Measurements from ENCODE around the gene ODAD3. TPM values are rescaled to one million over a fixed set of nuclear protein-coding genes. Genes with fewer than 3 reads are reported as not detected.

Gene ODAD3
- total RNA-seq, 1 donor from 2014 or later: 0.40 TPM

DNA sequence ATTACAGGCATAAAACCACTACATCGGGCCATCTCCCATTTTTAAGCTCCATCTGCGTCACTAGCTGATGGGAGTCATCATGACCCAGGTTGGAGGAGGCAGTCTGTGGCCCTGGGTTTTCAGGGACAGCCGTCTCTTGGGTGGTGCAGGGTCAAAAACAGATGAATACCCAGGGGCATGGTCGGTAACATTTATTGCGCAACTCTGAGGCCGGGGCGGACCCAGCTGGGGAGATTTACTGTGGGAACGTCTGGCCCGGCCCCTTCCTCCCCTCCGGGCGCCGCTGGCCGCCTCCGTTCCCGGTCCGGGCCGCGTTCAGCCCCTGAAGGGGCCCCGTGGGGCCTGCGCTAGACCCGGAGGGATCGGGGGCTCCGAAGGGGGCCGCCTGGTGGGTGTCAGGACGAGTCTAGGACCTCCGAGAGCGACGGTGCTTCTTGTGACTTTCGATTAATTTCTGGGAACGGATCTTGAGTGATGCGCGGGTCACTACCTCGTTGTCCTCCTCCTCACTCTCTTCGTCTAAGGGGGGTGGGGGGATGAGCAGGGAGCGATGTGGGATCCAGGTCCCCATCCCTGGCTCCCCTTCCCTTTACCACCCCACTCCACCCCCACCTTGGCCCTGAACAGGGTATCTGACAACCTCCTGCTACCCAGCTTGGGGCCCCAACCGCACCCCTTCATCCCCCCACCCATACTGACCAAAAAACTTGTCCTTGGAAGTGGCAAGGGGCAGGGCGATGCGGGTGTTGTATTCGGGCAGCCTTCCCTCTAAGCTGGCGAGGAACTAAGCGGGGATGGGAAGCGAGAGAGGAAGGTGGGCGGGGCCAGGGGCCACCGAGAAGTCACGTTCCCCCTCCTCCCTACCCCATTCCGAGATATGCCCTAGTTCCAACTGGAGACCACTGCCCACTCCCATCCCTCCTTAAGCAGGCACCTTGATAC is 14.2 kb downstream of the ODAD3 start:
- DNase-seq (ENCODE audit: low read depth): no peak
- TF ChIP-seq, protein P1, sequence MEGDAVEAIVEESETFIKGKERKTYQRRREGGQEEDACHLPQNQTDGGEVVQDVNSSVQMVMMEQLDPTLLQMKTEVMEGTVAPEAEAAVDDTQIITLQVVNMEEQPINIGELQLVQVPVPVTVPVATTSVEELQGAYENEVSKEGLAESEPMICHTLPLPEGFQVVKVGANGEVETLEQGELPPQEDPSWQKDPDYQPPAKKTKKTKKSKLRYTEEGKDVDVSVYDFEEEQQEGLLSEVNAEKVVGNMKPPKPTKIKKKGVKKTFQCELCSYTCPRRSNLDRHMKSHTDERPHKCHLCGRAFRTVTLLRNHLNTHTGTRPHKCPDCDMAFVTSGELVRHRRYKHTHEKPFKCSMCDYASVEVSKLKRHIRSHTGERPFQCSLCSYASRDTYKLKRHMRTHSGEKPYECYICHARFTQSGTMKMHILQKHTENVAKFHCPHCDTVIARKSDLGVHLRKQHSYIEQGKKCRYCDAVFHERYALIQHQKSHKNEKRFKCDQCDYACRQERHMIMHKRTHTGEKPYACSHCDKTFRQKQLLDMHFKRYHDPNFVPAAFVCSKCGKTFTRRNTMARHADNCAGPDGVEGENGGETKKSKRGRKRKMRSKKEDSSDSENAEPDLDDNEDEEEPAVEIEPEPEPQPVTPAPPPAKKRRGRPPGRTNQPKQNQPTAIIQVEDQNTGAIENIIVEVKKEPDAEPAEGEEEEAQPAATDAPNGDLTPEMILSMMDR (conservative IDR thresholded peaks at IDR 0.05; ENCODE audit: low read depth, low read length): no peak
- H3K4me3 ChIP-seq (ENCODE audit: low read depth, low read length): peak overlapping the region; percentile 37

DNA sequence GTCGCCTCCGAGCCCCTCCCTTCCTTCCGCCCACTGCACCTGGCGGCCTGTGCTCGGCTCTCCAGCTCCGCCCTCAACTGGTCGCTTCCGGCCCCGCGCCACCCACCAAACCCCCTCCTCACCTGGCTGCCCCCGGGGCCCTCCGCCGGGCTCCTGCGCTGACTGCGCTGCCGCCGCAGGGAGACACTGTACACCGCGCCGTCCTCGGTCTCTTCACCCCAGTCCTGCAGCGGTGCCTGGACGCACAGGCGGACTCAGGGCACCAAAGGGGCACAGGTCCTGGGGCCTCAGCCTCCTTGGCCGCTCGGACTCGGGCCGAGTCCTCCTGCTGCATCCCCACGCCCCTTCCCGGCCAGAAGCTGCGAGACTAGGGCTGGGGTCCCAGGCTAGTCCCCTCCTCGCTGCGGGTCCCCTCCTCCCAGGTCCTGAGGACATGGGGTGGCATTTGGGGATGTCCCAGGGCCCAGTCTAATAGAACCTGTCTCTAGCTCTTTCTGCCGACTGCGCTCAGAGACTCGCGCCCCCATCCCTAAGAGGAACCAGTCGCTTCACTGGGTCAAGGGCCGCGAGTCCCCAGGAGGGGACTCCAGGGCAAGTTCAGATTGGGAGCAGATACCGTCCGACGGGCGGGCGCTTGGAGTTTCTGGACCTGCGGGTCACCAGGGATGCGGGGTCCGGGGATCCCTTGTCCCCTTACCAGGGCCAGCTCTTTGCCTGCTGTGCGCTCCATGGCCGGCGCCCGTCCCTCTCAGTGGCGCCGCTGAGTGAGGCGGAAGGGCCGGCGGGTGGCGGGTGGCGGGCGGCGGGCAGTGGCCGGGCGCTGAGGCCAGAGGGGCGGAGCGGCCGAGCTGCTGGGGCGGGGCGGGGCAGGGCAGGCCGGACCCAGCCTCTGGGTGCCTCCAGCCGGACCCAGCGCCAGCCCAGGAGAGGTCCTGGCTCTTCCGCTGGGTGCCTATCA is 16.1 kb downstream of the ODAD3 start, which contains the start of gene RGL3:
TSS of gene RGL3 (minus strand) at position 766 of the 958 bp plus-strand sequence. CDS start at position 730, 36 bp downstream.
- no peak for DNase-seq (ENCODE audit: low read depth)
- H3K4me3 ChIP-seq (ENCODE audit: low read depth, low read length): peak within 1 kb of the TSS; percentile 70
- TF ChIP-seq, protein P1 (conservative IDR thresholded peaks at IDR 0.05; ENCODE audit: low read depth, low read length): no peak

DNA sequence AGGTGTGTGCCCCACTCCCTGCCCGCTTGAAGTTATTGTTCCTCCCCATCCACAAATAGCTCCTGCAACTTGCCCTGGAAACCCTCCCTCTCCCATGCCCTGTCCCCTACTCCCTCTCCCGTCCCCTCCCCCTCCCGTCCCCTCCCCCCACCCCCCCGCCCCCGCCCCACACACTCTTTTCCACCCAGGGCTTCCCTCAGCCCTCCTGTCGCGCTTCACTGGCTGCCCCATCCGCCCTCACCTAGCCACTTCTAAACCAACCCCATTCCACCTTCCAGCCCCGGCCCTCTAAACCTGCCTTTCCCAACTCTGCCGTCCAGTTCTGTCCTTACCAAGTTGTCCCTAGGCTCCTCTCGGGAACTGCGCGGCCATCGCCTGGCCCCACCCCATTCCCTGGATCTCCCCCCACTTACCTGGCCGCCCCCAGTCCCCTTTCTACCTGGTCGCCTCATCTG is 16.8 kb downstream of the ODAD3 start:
- H3K4me3 ChIP-seq (ENCODE audit: low read depth, low read length): peak overlapping the region; percentile 70
- TF ChIP-seq, protein P1 (conservative IDR thresholded peaks at IDR 0.05; ENCODE audit: low read depth, low read length): no peak
- no peak for DNase-seq (ENCODE audit: low read depth)

DNA sequence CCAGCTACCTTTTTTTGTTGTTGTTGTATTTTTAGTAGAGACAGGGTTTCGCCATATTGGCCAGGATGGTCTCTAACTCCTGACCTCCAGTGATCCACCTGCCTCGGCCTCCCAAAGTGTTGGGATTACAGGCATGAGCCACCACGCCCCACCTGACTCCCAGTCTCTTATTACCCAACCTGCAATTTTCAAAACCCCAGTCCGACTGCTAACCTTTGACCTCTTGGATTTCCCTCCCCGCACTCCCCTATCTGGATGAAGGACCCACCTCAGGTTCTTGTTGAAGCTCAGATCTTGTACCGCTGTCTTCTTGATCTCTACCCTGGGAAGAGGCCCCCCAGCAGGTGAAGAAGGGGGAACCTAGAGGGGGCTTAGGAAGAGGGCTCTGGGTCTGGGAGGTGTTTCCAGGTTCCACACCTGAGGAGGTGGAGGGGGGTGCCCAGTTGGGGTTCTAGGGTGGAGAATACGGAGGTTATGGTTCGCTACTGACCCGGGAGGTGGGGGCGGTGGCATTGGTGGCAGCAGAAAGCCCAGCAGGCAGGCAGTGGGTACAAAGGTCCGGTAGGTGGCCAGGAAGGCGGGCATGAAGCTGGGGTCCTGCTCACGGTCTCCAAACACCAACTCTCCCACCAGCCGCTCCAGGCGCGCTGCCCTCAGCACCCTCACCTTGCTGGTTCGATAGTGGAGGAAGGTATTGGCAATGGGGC is 18.4 kb downstream of the ODAD3 start:
- no peak for DNase-seq (ENCODE audit: low read depth)
- TF ChIP-seq, protein P1 (conservative IDR thresholded peaks at IDR 0.05; ENCODE audit: low read depth, low read length): no peak
- no peak overlapping the region for H3K4me3 ChIP-seq (ENCODE audit: low read depth, low read length)

DNA sequence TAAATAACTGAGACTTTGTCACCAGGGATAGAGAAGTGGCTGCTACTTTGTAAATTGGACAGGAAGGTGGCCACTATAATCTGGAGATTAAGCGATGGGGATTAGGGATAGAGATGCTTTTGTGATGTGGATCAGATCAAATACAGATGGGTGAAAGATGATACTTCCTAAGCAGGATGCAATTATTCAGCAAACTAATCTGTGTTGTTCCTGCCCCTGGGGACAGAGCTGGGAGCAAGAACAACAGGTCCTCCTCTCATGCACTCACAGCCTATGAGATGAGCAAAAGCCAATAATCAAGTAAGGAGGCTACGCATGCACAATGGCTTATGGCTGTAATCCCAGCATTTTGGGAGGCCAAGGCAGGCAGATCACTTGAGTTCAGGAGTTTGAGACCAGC is 20.4 kb downstream of the ODAD3 start:
- TF ChIP-seq, protein P1 (conservative IDR thresholded peaks at IDR 0.05; ENCODE audit: low read depth, low read length): no peak
- no peak overlapping the region for H3K4me3 ChIP-seq (ENCODE audit: low read depth, low read length)
- DNase-seq (ENCODE audit: low read depth): no peak

DNA sequence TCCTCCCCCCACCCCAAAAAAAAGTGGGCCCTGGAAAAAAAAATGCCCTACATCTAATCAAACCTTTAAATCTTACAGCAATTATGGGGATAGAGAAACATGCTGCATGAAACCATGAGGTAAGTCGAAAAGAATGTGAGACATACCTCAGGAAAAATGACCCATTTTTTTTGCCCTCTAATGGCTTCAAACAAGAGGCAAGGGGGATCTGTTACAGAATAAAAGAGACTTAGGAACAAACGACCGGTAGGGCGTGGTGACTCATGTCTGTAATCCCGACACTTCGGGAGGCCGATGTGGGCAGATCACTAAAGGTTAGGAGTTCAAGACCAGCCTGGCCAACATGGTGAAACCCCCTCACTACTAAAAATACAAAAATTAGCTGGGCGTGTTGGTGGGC is 24.2 kb downstream of the ODAD3 start:
- DNase-seq (ENCODE audit: low read depth): peak; percentile 13

More for the DNA sequence above, 24.2 kb downstream of the ODAD3 start:
- TF ChIP-seq, protein P1 (conservative IDR thresholded peaks at IDR 0.05; ENCODE audit: low read depth, low read length): no peak
- no peak overlapping the region for H3K4me3 ChIP-seq (ENCODE audit: low read depth, low read length)
